Caki2 (cell line): ENCODE results near the gene GPC6. TPM values are rescaled to one million over a fixed set of nuclear protein-coding genes. Genes with fewer than 3 reads are reported as not detected.

ENCODE experiments used
- DNase-seq: peaks from one replicate; pipeline ENCODE4 v3.0.0-alpha.2; 2015; ENCODE audit warnings: low read depth
- in situ Hi-C: cut with HindIII; loops from 2 replicates; pipeline ENCODE4 v1.10.0; 2016; ENCODE audit warnings: low sequenced_read_pairs, low pct_unique_long_range_greater_than_20kb, mixed read lengths
- total RNA-seq: library from RNA; depleted of rRNA; stranded (reverse); fragments of >200 nt; shearing (Covaris generic); gene quantifications from 2 replicates; pipeline ENCODE4 v1.2.3, GENCODE V29; 2014; ENCODE audit warnings: low replicate concordance

GPC6 gene
- total RNA-seq, 1 experiment from 2014 or later: 6.7 TPM

- in situ Hi-C loops: no loop called here
- DNase-seq: no peak
Measured at GRCh38 chr13:94063848-94064247, 837.2 kb downstream of the GPC6 start.

GRCh38 chr13:94065741-94066140 lies 839.1 kb downstream of the GPC6 start:
- DNase-seq: no peak
- in situ Hi-C loops: no loop called here

GRCh38 chr13:94073007-94073744 lies 846.6 kb downstream of the GPC6 start:
- DNase-seq: no peak
- in situ Hi-C loops: no loop called here

- no peak for DNase-seq
- in situ Hi-C loops: no loop called here
Measured at GRCh38 chr13:94079876-94080275, 853.3 kb downstream of the GPC6 start.

GRCh38 chr13:94080527-94080926 lies 853.9 kb downstream of the GPC6 start:
- in situ Hi-C loops: no loop called here
- DNase-seq: no peak

- in situ Hi-C loops: no loop called here
- DNase-seq: no peak
Measured at GRCh38 chr13:94087100-94087499, 860.5 kb downstream of the GPC6 start.

GRCh38 chr13:94088742-94089141 lies 862.1 kb downstream of the GPC6 start:
- in situ Hi-C loops: no loop called here
- no peak for DNase-seq

GRCh38 chr13:94090773-94091480 lies 864.3 kb downstream of the GPC6 start:
- no peak for DNase-seq
- in situ Hi-C loops: no loop called here

GRCh38 chr13:94093652-94094315 lies 867.2 kb downstream of the GPC6 start:
- DNase-seq: no peak
- in situ Hi-C loops: no loop called here

GRCh38 chr13:94109715-94110374 lies 883.2 kb downstream of the GPC6 start:
- DNase-seq: no peak
- in situ Hi-C loops: no loop called here

GRCh38 chr13:94112227-94112626 lies 885.6 kb downstream of the GPC6 start:
- DNase-seq: peak; percentile 63
- in situ Hi-C loops: no loop called here

GRCh38 chr13:94112731-94113130 lies 886.1 kb downstream of the GPC6 start:
- no peak for DNase-seq
- in situ Hi-C loops: no loop called here

- DNase-seq: no peak
- in situ Hi-C loops: no loop called here
Measured at GRCh38 chr13:94113245-94113644, 886.6 kb downstream of the GPC6 start.

- in situ Hi-C loops: no loop called here
Measured at GRCh38 chr13:94114166-94114565, 887.6 kb downstream of the GPC6 start.

GRCh38 chr13:94115054-94115453 lies 888.4 kb downstream of the GPC6 start:
- no peak for DNase-seq
- in situ Hi-C loops: no loop called here

More at GRCh38 chr13:94114166-94114565, 887.6 kb downstream of the GPC6 start:
- DNase-seq: no peak

- peak; percentile 48 for DNase-seq
- in situ Hi-C loops: no loop called here
Measured at GRCh38 chr13:94119360-94119936, 892.8 kb downstream of the GPC6 start.

- in situ Hi-C loops: no loop called here
- no peak for DNase-seq
Measured at GRCh38 chr13:94120878-94121277, 894.3 kb downstream of the GPC6 start.

- peak; percentile 40 for DNase-seq
- in situ Hi-C loops: no loop called here
Measured at GRCh38 chr13:94121686-94122085, 895.1 kb downstream of the GPC6 start.
